Measurements from ENCODE around the gene THBS2. TPM values are rescaled to one million over a fixed set of nuclear protein-coding genes. Genes with fewer than 3 reads are reported as not detected.

Gene THBS2
- total and polyA plus RNA-seq, 2 of the 8 experiments (the other 6 are each of a cell fraction or from before 2014, with no cell fraction given): 11.0 to 22.5 TPM

DNA sequence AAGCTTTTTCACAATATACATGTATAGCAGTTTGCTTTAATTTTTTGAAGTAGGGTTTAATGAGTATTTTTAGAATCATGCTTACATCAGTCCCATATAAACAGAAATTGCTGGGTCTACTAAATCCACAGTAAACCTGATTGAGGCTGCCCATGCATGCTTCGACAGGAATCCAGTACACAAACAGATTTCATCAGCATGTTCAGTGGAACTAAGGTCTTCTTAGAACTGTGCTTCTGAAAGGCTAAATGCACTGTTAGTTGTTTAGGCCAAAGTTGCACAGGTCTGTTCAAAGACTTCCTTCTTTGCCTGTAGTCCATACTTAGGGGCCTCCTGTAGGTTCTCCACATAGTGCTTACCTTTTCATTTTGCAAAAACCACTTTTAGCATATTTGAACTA, 42.5 kb upstream of the THBS2 start:
- H3K14ac ChIP-seq (ENCODE audit: insufficient read length): no peak overlapping the region
- H3K23me2 ChIP-seq (ENCODE audit: low read depth, low read length): no peaks in the 10 kb centered on the region
- no peaks in the 10 kb centered on the region for H3K79me1 ChIP-seq (ENCODE audit: low read depth, low read length)
- FAIRE-seq (no peak), DNase-seq (ENCODE audit: low read depth in 1 of 2, low spot score in 2 of 2) (peak in 1 of 2 experiments; percentile 6)
- H2AK5ac ChIP-seq (ENCODE audit: low read depth, low read length): no peak overlapping the region
- H3K79me2 ChIP-seq (ENCODE audit: control insufficient read depth in 1 of 2, insufficient read depth in 2 of 2, low read length in 2 of 2): no peaks in the 10 kb centered on the region
- H3K56ac ChIP-seq (replicated peaks; ENCODE audit: insufficient read length, low read depth, low read length): no peak overlapping the region
- H2AFZ ChIP-seq (ENCODE audit: low read length): no peak overlapping the region
- H3K4ac ChIP-seq (replicated peaks; ENCODE audit: insufficient read length, low read depth, low read length): no peak overlapping the region
- no peak overlapping the region for H2BK120ac ChIP-seq (replicated peaks; ENCODE audit: low read depth, low read length)
- no peaks in the 10 kb centered on the region for H3K27me3 ChIP-seq (replicated peaks in 1 of 4; ENCODE audit: control insufficient read depth in 3 of 4, extremely low read depth in 1 of 4, insufficient read depth in 3 of 4, low read length in 3 of 4)
- H3K4me1 ChIP-seq (replicated peaks in 1 of 4; ENCODE audit: control insufficient read depth in 3 of 4, insufficient read depth in 4 of 4, low read length in 3 of 4): peaks cover 0 to 3% (median 1%) of the 10 kb centered on the region in 4 experiments; a peak in 3 of 7 replicates
- no peaks in the 10 kb centered on the region for H3K9me3 ChIP-seq (ENCODE audit: insufficient read depth in 2 of 2, low read depth in 1 of 2, low read length in 1 of 2)
- no peak overlapping the region for H2BK5ac ChIP-seq (ENCODE audit: low read depth, low read length)
- H3K4me2 ChIP-seq (ENCODE audit: insufficient read depth in 1 of 2, low read depth in 2 of 2, low read length in 2 of 2): no peak overlapping the region
- H3K18ac ChIP-seq (ENCODE audit: extremely low read depth, low read length): no peak overlapping the region
- H4K20me1 ChIP-seq (replicated peaks in 1 of 2; ENCODE audit: control insufficient read depth in 1 of 2, insufficient read depth in 2 of 2, low read length in 2 of 2): no peaks in the 10 kb centered on the region
- H4K5ac ChIP-seq (ENCODE audit: insufficient read length, low read depth, low read length): no peak overlapping the region
- no peak for TF ChIP-seq SRF (IDR thresholded peaks at IDR 0.05; ENCODE audit: low read depth, low read length)
- no peak for TF ChIP-seq ZNF274 (IDR thresholded peaks at IDR 0.05; ENCODE audit: borderline replicate concordance, extremely low read depth, low read length)
- TF ChIP-seq CBX5 (IDR thresholded peaks at IDR 0.05; ENCODE audit: low read depth, low read length): no peak
- no peak for TF ChIP-seq SP1 (IDR thresholded peaks at IDR 0.05; ENCODE audit: low read depth, low read length)
- TF ChIP-seq POU5F1 (IDR thresholded peaks at IDR 0.05; ENCODE audit: low read depth, low read length): no peak
- TF ChIP-seq SP4 (IDR thresholded peaks at IDR 0.05; ENCODE audit: low read length): no peak
- no peak for TF ChIP-seq NRF1 (IDR thresholded peaks at IDR 0.05; ENCODE audit: low read depth, low read length)
- TF ChIP-seq KDM1A (IDR thresholded peaks at IDR 0.05; ENCODE audit: borderline replicate concordance, low read length): no peak
- no peak for TF ChIP-seq PHF8 (conservative IDR thresholded peaks at IDR 0.05; ENCODE audit: low read depth, low read length)
- TF ChIP-seq BRCA1 (IDR thresholded peaks at IDR 0.05; ENCODE audit: low read depth, low read length): no peak
- no peak for TF ChIP-seq SP2 (IDR thresholded peaks at IDR 0.05; ENCODE audit: low read length)
- no peak for TF ChIP-seq RBBP5 (IDR thresholded peaks at IDR 0.05; ENCODE audit: borderline replicate concordance, low read depth, low read length)
- H4K8ac ChIP-seq (ENCODE audit: extremely low read depth, insufficient read depth, low read length): no peak overlapping the region
- 93% methylated on average over 1 of the region's 1 CpG; no CpG with 5 or more reads in 1 of the 2 experiments for WGBS, 2 experiments (ENCODE audit: extremely low coverage in 1 of 2, insufficient coverage in 1 of 2, insufficient read length in 1 of 2, insufficient replicate concordance in 2 of 2, low coverage in 1 of 2, low lambda C conversion rate in 2 of 2, missing lambda C conversion rate in 1 of 2)
- H3K9ac ChIP-seq (replicated peaks in 1 of 4; ENCODE audit: extremely low read depth in 1 of 4, low read depth in 3 of 4, low read length in 3 of 4): no peak overlapping the region
- no peak overlapping the region for H2BK15ac ChIP-seq (ENCODE audit: low read length)
- H3K4me3 ChIP-seq (ENCODE audit: extremely low read depth in 1 of 4, insufficient read depth in 2 of 4, low read depth in 3 of 4, low read length in 4 of 4): no peak overlapping the region
- H4K91ac ChIP-seq (replicated peaks; ENCODE audit: insufficient read length, low read length): no peak overlapping the region
- no peak overlapping the region for H3K27ac ChIP-seq (ENCODE audit: low read depth, low read length)
- ChIA-PET POLR2A (ENCODE audit: partially characterized antibody) (no interaction called here), CTCF (ENCODE audit: partially characterized antibody) (no interaction called here)
- H3K36me3 ChIP-seq (ENCODE audit: control insufficient read depth in 2 of 4, insufficient read depth in 4 of 4, low read length in 3 of 4): no peaks in the 10 kb centered on the region
- H2BK20ac ChIP-seq (ENCODE audit: low read length): no peak overlapping the region
- no peak overlapping the region for H3K23ac ChIP-seq (ENCODE audit: insufficient read length)
- H2BK12ac ChIP-seq (ENCODE audit: low read depth, low read length): no peak overlapping the region

Data from H1 (cell line).